PC-9 (cell line): Measurements from ENCODE around the gene KRABD2.
A peak's percentile ranks its signal among the peaks of the same experiment; 100 is the strongest.
"Not testable (repeated sequence)": the region's sequence is repeated elsewhere in the genome, so short reads cannot be mapped to it uniquely, and the experiment has no call there.

Experiments
- BruUV-seq: library from RNA; stranded (reverse); fragments of 400-500 nt; replicated peaks from 2 replicates; lab custom pipeline; 2021; lab: Mats Ljungman, UMichigan
- CTCF ChIA-PET: fragments of 300-600 bp; sonication (Branson Sonifier 250); formaldehyde crosslinking; loops from one replicate; lab custom pipeline; 2022; ENCODE audit warnings: antibody characterized with exemption; lab: Charles Lee
- POLR2A ChIA-PET: fragments of 300-600 bp; sonication (Branson Sonifier 250); formaldehyde crosslinking; loops from one replicate; lab custom pipeline; 2022; ENCODE audit warnings: antibody characterized with exemption; ENCODE audit not compliant: unreplicated experiment; lab: Charles Lee
- DNase-seq, 2 experiments: peaks; one replicate each; pipeline versions ENCODE4 v3.0.0 to v3.0.0-alpha.2; 2015 to 2022; ENCODE audit warnings: mixed read lengths in 1 of 2
- H2AFZ ChIP-seq: fragments of 200-600 bp; sonication (generic); 2 replicates; pipeline ENCODE4 v1.8.1; 2017; ENCODE audit warnings: antibody characterized with exemption
- H3F3A ChIP-seq: fragments of 200-600 bp; sonication (generic); 2 replicates; pipeline ENCODE4 v1.8.1; 2017; ENCODE audit warnings: antibody characterized with exemption, mild to moderate bottlenecking, low read depth; ENCODE audit not compliant: insufficient read depth
- H3K27ac ChIP-seq: fragments of 200-600 bp; sonication (generic); 2 replicates; pipeline ENCODE4 v1.6.1; 2016; ENCODE audit warnings: mixed run types
- H3K27me3 ChIP-seq: fragments of 200-600 bp; sonication (generic); 2 replicates; pipeline ENCODE4 v1.6.1; 2016; ENCODE audit warnings: low read depth, mixed run types; ENCODE audit not compliant: insufficient read depth
- H3K36me3 ChIP-seq: fragments of 200-600 bp; sonication (generic); 2 replicates; pipeline ENCODE4 v1.6.1; 2016; ENCODE audit warnings: low read depth, mixed run types
- H3K4me1 ChIP-seq: fragments of 200-600 bp; sonication (generic); replicated peaks from 2 replicates; pipeline ENCODE4 v1.6.1; 2016; ENCODE audit warnings: mixed run types; ENCODE audit not compliant: insufficient read depth
- H3K4me2 ChIP-seq: fragments of 200-600 bp; sonication (generic); 2 replicates; pipeline ENCODE4 v1.6.1; 2017; ENCODE audit warnings: mixed run types
- H3K4me3 ChIP-seq: fragments of 200-600 bp; sonication (generic); 2 replicates; pipeline ENCODE4 v1.6.1; 2016; ENCODE audit warnings: mixed run types
- H3K79me2 ChIP-seq: fragments of 200-600 bp; sonication (generic); 2 replicates; pipeline ENCODE4 v1.6.1; 2017; ENCODE audit warnings: low read depth, mixed run types
- H3K9me2 ChIP-seq: fragments of 200-600 bp; sonication (generic); 2 replicates; pipeline ENCODE4 v1.8.1; 2017; ENCODE audit warnings: mild to moderate bottlenecking; ENCODE audit not compliant: insufficient read depth
- H3K9me3 ChIP-seq: fragments of 200-600 bp; sonication (generic); 2 replicates; pipeline ENCODE4 v1.8.1; 2016; ENCODE audit warnings: low read depth; ENCODE audit not compliant: insufficient read depth
- H4K20me1 ChIP-seq: fragments of 200-600 bp; sonication (generic); 2 replicates; pipeline ENCODE4 v1.8.1; 2017; ENCODE audit not compliant: insufficient read depth
- CTCF ChIP-seq: fragments of 200-600 bp; sonication (generic); conservative IDR thresholded peaks from 2 replicates; pipeline ENCODE4 v1.6.1; 2017; ENCODE audit warnings: mixed run types, antibody characterized with exemption, mild to moderate bottlenecking, moderate library complexity
- EZH2 ChIP-seq: fragments of 200-600 bp; sonication (generic); IDR thresholded peaks from 2 replicates; pipeline ENCODE4 v1.8.0; 2017; ENCODE audit warnings: antibody characterized with exemption, low read depth
- intact Hi-C: fragments of 100-400 bp; cut with micrococcal nuclease; formaldehyde crosslinking; loops from one replicate; pipeline ENCODE4 v1.10.0; 2022; ENCODE audit not compliant: unreplicated experiment

KRABD2 gene

GRCh38 chr17:8401107-8401506 lies 24.6 kb upstream of the KRABD2 start:
- DNase-seq, result no peak
- H3F3A ChIP-seq, result no peaks in the 10 kb centered on the region
- no peaks in the 10 kb centered on the region for H4K20me1 ChIP-seq
- intact Hi-C loops, result no loop called here
- no peaks in the 10 kb centered on the region for H3K79me2 ChIP-seq
- CTCF ChIA-PET, result no interaction called here
- BruUV-seq, result no TSS peak
- no peak for TF ChIP-seq CTCF
- TF ChIP-seq EZH2, result no peak
- no peaks in the 10 kb centered on the region for H3K9me3 ChIP-seq
- no peak overlapping the region for H3K27ac ChIP-seq
- no peak overlapping the region for H3K4me3 ChIP-seq
- H3K9me2 ChIP-seq, result no peaks in the 10 kb centered on the region
- no peak overlapping the region for H2AFZ ChIP-seq
- POLR2A ChIA-PET, result no interaction called here
- no peaks in the 10 kb centered on the region for H3K27me3 ChIP-seq
- no peaks in the 10 kb centered on the region for H3K36me3 ChIP-seq
- H3K4me1 ChIP-seq, result peaks cover 12% of the 10 kb centered on the region; the same call in 1 of the 2 replicates
- no peak overlapping the region for H3K4me2 ChIP-seq

GRCh38 chr17:8398980-8399379 lies 22.5 kb upstream of the KRABD2 start:
- no TSS peak for BruUV-seq

GRCh38 chr17:8397636-8398035 lies 21.1 kb upstream of the KRABD2 start, which contains the start of gene RNF222:
TSS of gene RNF222 (minus strand) at chr17:8397827. CDS start at chr17:8393461, 4,366 bp downstream.
- ChIA-PET POLR2A (interaction anchor here (0.5 to 0.9 kb wide), 3 partner anchors 11 to 83 kb away, joined by 3 read pairs; partner anchors contain the start of gene NDEL1), CTCF (interaction anchor here (0.5 kb wide), 1 partner anchor 851 kb away, joined by 4 read pairs; no protein-coding TSS in a partner anchor)
- Histone ChIP-seq H3K9me2 (no peaks in the 10 kb centered on the region), H3K36me3 (no peaks in the 10 kb centered on the region), H3K4me2 (peak within 1 kb of the TSS; percentile 68), H4K20me1 (no peaks in the 10 kb centered on the region), H3K4me3 (peak within 1 kb of the TSS; percentile 46; the same call in 1 of the 2 replicates), H3K4me1 (peaks cover 24% of the 10 kb centered on the region), H3K79me2 (no peaks in the 10 kb centered on the region), H2AFZ (no peak within 1 kb of the TSS), H3F3A (peaks cover 11% of the 10 kb centered on the region; the same call in 1 of the 2 replicates), H3K27ac (no peak within 1 kb of the TSS), H3K9me3 (no peaks in the 10 kb centered on the region), H3K27me3 (no peaks in the 10 kb centered on the region)
- DNase-seq, result peak; percentile 78 to 85
- no TSS peak for BruUV-seq
- TF ChIP-seq EZH2, result no peak
- TF ChIP-seq CTCF, result no peak
- intact Hi-C loops, result loop anchor here (1.0 kb wide), 1 partner anchor 12 kb away; no protein-coding TSS in a partner anchor

More at GRCh38 chr17:8398980-8399379, 22.5 kb upstream of the KRABD2 start:
- POLR2A ChIA-PET, result no interaction called here
- Histone ChIP-seq H3K9me2 (no peaks in the 10 kb centered on the region), H3K27ac (no peak overlapping the region), H2AFZ (no peak overlapping the region), H3K36me3 (no peaks in the 10 kb centered on the region), H4K20me1 (no peaks in the 10 kb centered on the region), H3F3A (peaks cover 5% of the 10 kb centered on the region; the same call in 1 of the 2 replicates), H3K27me3 (no peaks in the 10 kb centered on the region), H3K4me2 (no peak overlapping the region), H3K9me3 (no peaks in the 10 kb centered on the region), H3K79me2 (no peaks in the 10 kb centered on the region), H3K4me3 (no peak overlapping the region), H3K4me1 (peaks cover 16% of the 10 kb centered on the region)
- TF ChIP-seq CTCF (no peak), EZH2 (no peak)
- CTCF ChIA-PET, result no interaction called here
- DNase-seq, result no peak
- intact Hi-C loops, result no loop called here

GRCh38 chr17:8394497-8394896 lies 18.0 kb upstream of the KRABD2 start:
- H3K9me3 ChIP-seq, H3K27me3 ChIP-seq, H3K36me3 ChIP-seq, H4K20me1 ChIP-seq, H2AFZ ChIP-seq, H3K4me3 ChIP-seq, DNase-seq, H3K79me2 ChIP-seq, H3K9me2 ChIP-seq, intact Hi-C loops, H3K4me2 ChIP-seq: not testable (repeated sequence)
- BruUV-seq, result TSS peak; percentile 19
- ChIA-PET CTCF (interaction anchor here (0.5 to 1.0 kb wide), 3 partner anchors 11 to 147 kb away, joined by 3 to 6 read pairs (median 4); partner anchors contain the start of gene CTC1), POLR2A (interaction anchor here (0.6 kb wide), 1 partner anchor 13 kb away, joined by 5 read pairs; no protein-coding TSS in a partner anchor)
- Histone ChIP-seq H3K4me1 (peaks cover 34% of the 10 kb centered on the region), H3K27ac (peak overlapping the region; percentile 53; the same call in 1 of the 2 replicates), H3F3A (peaks cover 17% of the 10 kb centered on the region; the same call in 1 of the 2 replicates)
